Chondrocyte (in vitro differentiated cells): Measurements from ENCODE around the gene MED8. TPM values are rescaled to one million over a fixed set of nuclear protein-coding genes. Genes with fewer than 3 reads are reported as not detected.
A peak's percentile ranks its signal among the peaks of the same experiment; 100 is the strongest.

Source experiments
- DNase-seq: peaks from one replicate; pipeline ENCODE4 v3.0.0; 2021; ENCODE audit warnings: mixed read lengths, low spot score
- H3K27ac Mint-ChIP-seq: one replicate; pipeline ENCODE4 v1.8.0; 2021; ENCODE audit warnings: mild to moderate bottlenecking, moderate library complexity, mixed read lengths; ENCODE audit not compliant: unreplicated experiment
- H3K27me3 Mint-ChIP-seq: 2 replicates; pipeline ENCODE4 v1.8.0; 2021; ENCODE audit warnings: low read depth, mixed read lengths
- H3K36me3 Mint-ChIP-seq: 2 replicates; pipeline ENCODE4 v1.8.0; 2021; ENCODE audit warnings: low read depth, mixed read lengths
- H3K4me1 Mint-ChIP-seq: 2 replicates; pipeline ENCODE4 v1.8.0; 2021; ENCODE audit warnings: low read depth, mild to moderate bottlenecking, mixed read lengths
- H3K4me3 Mint-ChIP-seq: one replicate; pipeline ENCODE4 v1.8.0; 2021; ENCODE audit warnings: mild to moderate bottlenecking, moderate library complexity, mixed read lengths; ENCODE audit not compliant: unreplicated experiment
- H3K9me3 Mint-ChIP-seq: 2 replicates; pipeline ENCODE4 v1.8.0; 2021; ENCODE audit warnings: low read depth, mixed read lengths
- total RNA-seq: library from RNA; stranded (reverse); gene quantifications from 3 replicates; pipeline ENCODE4 v1.2.1, GENCODE V29; 2021
- TF ChIP-seq, protein P1 (sequence below): fragments of 200-600 bp; sonication (generic); IDR thresholded peaks from 2 replicates; pipeline ENCODE4 v1.5.0; 2021; ENCODE audit warnings: antibody characterized with exemption, mild to moderate bottlenecking, moderate library complexity

The MED8 gene
- total RNA-seq, 1 donor from 2014 or later: 48.4 TPM

DNA sequence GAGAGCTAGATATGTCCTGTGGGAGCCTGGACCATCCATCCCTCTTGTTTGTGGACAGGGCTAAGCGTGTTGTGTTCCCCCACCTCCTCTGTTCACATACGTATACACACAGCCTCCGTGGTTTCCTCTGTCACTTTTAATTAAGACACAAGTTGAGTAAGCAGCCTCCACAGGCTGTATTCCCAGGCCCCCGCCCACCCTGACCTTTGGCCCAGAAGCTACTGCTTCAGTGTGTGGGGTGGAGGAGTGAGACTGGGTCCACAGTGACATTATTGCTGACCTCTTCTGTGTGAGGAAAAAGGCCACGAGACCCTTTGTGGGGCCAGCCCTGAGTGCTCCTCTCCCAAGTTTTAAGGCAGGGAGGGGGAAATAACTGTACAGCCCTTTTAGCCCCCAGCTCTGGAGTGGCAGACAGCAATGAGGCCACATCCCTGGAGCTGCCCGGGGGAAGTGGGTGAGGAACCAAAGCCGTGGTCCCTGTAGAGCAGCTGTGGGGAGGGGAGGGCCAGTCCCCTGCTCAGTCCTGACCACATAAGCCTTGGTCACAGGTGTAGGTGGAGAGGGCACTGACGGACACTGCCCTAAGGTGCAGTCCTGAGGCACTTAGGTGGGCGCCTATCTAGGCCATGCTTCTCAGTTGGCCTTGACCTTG is 26.2 kb downstream of the MED8 start:
- H3K27ac Mint-ChIP-seq: peak overlapping the region; percentile 8
- TF ChIP-seq, protein P1, sequence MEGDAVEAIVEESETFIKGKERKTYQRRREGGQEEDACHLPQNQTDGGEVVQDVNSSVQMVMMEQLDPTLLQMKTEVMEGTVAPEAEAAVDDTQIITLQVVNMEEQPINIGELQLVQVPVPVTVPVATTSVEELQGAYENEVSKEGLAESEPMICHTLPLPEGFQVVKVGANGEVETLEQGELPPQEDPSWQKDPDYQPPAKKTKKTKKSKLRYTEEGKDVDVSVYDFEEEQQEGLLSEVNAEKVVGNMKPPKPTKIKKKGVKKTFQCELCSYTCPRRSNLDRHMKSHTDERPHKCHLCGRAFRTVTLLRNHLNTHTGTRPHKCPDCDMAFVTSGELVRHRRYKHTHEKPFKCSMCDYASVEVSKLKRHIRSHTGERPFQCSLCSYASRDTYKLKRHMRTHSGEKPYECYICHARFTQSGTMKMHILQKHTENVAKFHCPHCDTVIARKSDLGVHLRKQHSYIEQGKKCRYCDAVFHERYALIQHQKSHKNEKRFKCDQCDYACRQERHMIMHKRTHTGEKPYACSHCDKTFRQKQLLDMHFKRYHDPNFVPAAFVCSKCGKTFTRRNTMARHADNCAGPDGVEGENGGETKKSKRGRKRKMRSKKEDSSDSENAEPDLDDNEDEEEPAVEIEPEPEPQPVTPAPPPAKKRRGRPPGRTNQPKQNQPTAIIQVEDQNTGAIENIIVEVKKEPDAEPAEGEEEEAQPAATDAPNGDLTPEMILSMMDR: no peak
- H3K9me3 Mint-ChIP-seq: no peaks in the 10 kb centered on the region
- peaks cover 56% of the 10 kb centered on the region for H3K4me1 Mint-ChIP-seq
- DNase-seq: no peak
- no peak overlapping the region for H3K4me3 Mint-ChIP-seq
- peaks cover 29% of the 10 kb centered on the region for H3K36me3 Mint-ChIP-seq
- no peaks in the 10 kb centered on the region for H3K27me3 Mint-ChIP-seq

DNA sequence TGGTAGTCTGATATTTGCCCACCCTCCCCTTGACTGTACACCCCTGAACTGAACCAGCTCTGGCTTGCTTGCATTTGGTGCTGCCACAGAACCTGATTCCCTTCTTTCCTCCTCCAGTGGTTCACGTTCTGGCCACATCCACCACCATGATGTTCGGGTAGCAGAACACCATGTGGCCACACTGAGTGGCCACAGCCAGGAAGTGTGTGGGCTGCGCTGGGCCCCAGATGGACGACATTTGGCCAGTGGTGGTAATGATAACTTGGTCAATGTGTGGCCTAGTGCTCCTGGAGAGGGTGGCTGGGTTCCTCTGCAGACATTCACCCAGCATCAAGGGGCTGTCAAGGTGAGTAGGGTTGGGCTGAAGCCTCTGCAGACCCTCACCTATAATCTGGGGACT is 29.0 kb downstream of the MED8 start:
- Mint-ChIP-seq H3K27me3 (no peaks in the 10 kb centered on the region), H3K4me3 (no peak overlapping the region), H3K36me3 (peaks cover 27% of the 10 kb centered on the region), H3K27ac (peak overlapping the region; percentile 5), H3K9me3 (no peaks in the 10 kb centered on the region), H3K4me1 (peaks cover 46% of the 10 kb centered on the region)
- TF ChIP-seq, protein P1: no peak
- DNase-seq: no peak

DNA sequence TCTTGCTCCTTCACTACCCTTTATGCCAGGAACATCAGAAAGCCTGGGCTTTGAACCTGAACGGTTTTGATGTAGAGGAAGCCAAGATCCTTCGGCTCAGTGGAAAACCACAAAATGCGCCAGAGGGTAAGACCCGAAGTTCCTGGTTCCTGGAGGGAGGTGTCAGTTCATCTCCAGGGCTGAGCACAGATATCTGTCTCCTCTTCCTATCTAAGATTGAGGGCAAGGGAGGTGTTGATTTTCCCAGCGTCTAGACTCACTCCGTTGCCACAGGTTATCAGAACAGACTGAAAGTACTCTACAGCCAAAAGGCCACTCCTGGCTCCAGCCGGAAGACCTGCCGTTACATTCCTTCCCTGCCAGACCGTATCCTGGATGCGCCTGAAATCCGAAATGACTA is 29.9 kb downstream of the MED8 start:
- Mint-ChIP-seq H3K36me3 (peaks cover 22% of the 10 kb centered on the region), H3K4me1 (peaks cover 40% of the 10 kb centered on the region)

DNA sequence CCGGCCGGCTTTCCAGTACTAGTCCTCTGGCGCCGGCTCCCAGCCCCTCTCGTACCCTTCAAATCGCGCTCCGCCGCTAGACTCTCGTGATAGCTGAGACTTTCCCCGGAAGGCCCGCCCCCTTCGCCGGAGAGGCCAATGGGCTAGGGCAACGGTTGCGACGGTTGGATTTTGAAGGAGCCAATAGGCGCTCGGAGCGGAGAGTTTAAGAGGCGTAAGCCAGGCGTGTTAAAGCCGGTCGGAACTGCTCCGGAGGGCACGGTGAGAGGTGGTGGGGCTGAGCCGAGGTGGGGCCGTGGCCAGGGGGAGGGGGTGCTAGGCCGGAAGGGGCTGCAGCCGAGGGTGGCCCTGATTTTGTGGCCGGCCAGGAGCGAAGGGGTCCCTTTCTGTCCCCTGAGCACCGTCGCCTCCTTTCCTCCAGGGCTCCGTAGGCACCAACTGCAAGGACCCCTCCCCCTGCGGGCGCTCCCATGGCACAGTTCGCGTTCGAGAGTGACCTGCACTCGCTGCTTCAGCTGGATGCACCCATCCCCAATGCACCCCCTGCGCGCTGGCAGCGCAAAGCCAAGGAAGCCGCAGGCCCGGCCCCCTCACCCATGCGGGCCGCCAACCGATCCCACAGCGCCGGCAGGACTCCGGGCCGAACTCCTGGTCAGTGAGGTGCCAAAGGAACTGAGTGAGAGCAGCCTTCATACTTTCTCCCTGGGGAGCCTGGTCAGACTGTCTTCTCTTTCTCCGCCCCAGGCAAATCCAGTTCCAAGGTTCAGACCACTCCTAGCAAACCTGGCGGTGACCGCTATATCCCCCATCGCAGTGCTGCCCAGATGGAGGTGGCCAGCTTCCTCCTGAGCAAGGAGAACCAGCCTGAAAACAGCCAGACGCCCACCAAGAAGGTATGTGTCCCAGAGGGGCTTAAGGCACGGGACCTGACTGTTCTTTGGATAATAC is 30.6 kb downstream of the MED8 start, which contains the start of gene CDC20:
CDC20 (plus strand) TSS at position 236 of the 948 bp plus-strand sequence; CDS start at position 471, 235 bp downstream.
- peaks cover 40% of the 10 kb centered on the region for H3K4me1 Mint-ChIP-seq
- H3K27me3 Mint-ChIP-seq: no peaks in the 10 kb centered on the region
- H3K9me3 Mint-ChIP-seq: no peaks in the 10 kb centered on the region
- H3K36me3 Mint-ChIP-seq: peaks cover 16% of the 10 kb centered on the region
- H3K27ac Mint-ChIP-seq: peak within 1 kb of the TSS; percentile 95
- TF ChIP-seq, protein P1: no peak
- DNase-seq: peak; percentile 99
- peak within 1 kb of the TSS; percentile 85 for H3K4me3 Mint-ChIP-seq

More for the DNA sequence above, 29.9 kb downstream of the MED8 start:
- DNase-seq: no peak
- peak overlapping the region; percentile 85 for H3K4me3 Mint-ChIP-seq
- H3K9me3 Mint-ChIP-seq: no peaks in the 10 kb centered on the region
- H3K27me3 Mint-ChIP-seq: no peaks in the 10 kb centered on the region
- peak overlapping the region; percentile 95 for H3K27ac Mint-ChIP-seq
- TF ChIP-seq, protein P1: no peak

DNA sequence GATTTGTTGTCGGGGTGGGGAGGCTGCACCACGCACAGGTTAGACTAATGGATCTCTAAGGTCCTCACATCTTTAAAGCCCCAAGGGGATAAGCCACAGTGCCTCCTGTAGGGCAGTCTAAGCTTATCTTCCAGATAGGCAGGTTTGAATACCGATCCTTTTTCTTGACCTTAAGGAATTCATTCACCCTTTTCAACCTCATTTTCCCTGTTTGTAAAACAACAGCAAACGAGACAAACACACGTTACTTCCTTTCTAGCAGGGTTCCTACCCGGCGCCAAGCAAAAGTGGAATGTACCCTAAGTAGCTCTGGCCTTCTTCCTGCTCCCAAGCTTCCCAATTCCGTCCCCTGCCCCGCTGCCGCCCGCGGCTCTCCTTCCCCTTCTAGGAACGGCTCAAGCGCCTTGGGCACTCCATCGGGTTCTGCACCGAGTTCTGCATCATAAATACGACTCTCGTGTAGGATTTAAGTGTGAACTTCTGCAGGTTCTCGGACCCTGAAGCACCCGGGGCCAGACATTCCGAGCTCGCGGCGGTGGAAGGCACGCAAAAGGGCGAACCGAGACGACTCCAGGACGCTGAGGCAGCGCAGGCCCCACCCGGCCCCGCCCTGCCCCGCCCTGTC is 31.4 kb downstream of the MED8 start:
- peaks cover 40% of the 10 kb centered on the region for H3K4me1 Mint-ChIP-seq
- DNase-seq: no peak
- TF ChIP-seq, protein P1: peak; percentile 74
- H3K4me3 Mint-ChIP-seq: peak overlapping the region; percentile 85
- H3K9me3 Mint-ChIP-seq: no peaks in the 10 kb centered on the region
- peaks cover 13% of the 10 kb centered on the region for H3K36me3 Mint-ChIP-seq
- peak overlapping the region; percentile 95 for H3K27ac Mint-ChIP-seq
- no peaks in the 10 kb centered on the region for H3K27me3 Mint-ChIP-seq
